Small intestine (tissue), 7 donors: ENCODE measurements around the gene SPINK6. TPM values are rescaled to one million over a fixed set of nuclear protein-coding genes. Genes with fewer than 3 reads are reported as not detected.
A peak's percentile ranks its signal among the peaks of the same experiment; 100 is the strongest.

Experiments
- DNase-seq, 2 donors: peaks; one replicate each; pipeline versions ENCODE4 v3.0.0 to v3.0.0-alpha.2; 2013
- FAIRE-seq: peaks from 2 replicates; lab custom pipeline; 2012; peaks lifted over from hg19 to GRCh38; lab: Jason Lieb, UNC
- H3K27ac ChIP-seq, 3 donors: one replicate each; pipeline ENCODE4 v1.5.1; 2013; ENCODE audit warnings: low read length in 2 of 3, mild to moderate bottlenecking in 2 of 3, control low read depth in 1 of 3, inconsistent platforms in 1 of 3, low read depth in 1 of 3, moderate library complexity in 1 of 3
- H3K27me3 ChIP-seq, 3 donors: one replicate each; pipeline ENCODE4 v1.6.1; 2013; ENCODE audit warnings: low read length in 3 of 3, inconsistent platforms in 1 of 3; ENCODE audit not compliant: control insufficient read depth in 3 of 3, insufficient read depth in 3 of 3
- H3K36me3 ChIP-seq, 3 donors: one replicate each; pipeline ENCODE4 v1.6.1; 2013; ENCODE audit warnings: low read length in 3 of 3, inconsistent platforms in 1 of 3, low read depth in 1 of 3, mild to moderate bottlenecking in 1 of 3, moderate library complexity in 1 of 3; ENCODE audit not compliant: control insufficient read depth in 3 of 3, insufficient read depth in 2 of 3
- H3K4me1 ChIP-seq, 3 donors: one replicate each; pipeline ENCODE4 v1.6.1; 2013; ENCODE audit warnings: low read length in 2 of 3, inconsistent platforms in 1 of 3, low read depth in 1 of 3, mild to moderate bottlenecking in 1 of 3, moderate library complexity in 1 of 3; ENCODE audit not compliant: control insufficient read depth in 3 of 3, insufficient read depth in 2 of 3
- H3K4me3 ChIP-seq, 3 donors: one replicate each; pipeline ENCODE4 v1.5.1; 2013; ENCODE audit warnings: low read length in 3 of 3, control low read depth in 1 of 3, inconsistent platforms in 1 of 3, low read depth in 1 of 3, mild to moderate bottlenecking in 1 of 3, moderate library complexity in 1 of 3
- H3K9me3 ChIP-seq, 2 donors: one replicate each; pipeline ENCODE4 v1.6.1; 2013; ENCODE audit warnings: low read depth in 1 of 2, low read length in 1 of 2; ENCODE audit not compliant: control insufficient read depth in 2 of 2, insufficient read depth in 1 of 2
- WGBS, 3 donors: extraction: QIAGEN DNeasy Blood & Tissue Kit; methylation state at CpG; one replicate each; pipeline ENCODE4 v1.1.7; 2013; 5-methylcytosine and 5-hydroxymethylcytosine counted together
- polyA plus RNA-seq, 4 donors: library from polyadenylated mRNA; stranded (reverse) in 3 of 4; unstranded in 1 of 4; fragments of 200-250 nt in 3 of 4; fragments of 120-200 nt in 1 of 4; gene quantifications; one replicate each; pipeline versions ENCODE4 v1.2.1 to v1.2.3, GENCODE V29; 2013
- donor health status: healthy with polysubstance abuse.
- donor health status: control.
- donor health status: control.
- donor health status: Bipolar disorder and iron deficiency.
- donor health status: healthy.

The SPINK6 gene
- polyA plus RNA-seq, 4 donors: not detected

GRCh38 chr5:148206620-148207019 lies 3.8 kb downstream of the SPINK6 start:
- no peaks in the 10 kb centered on the region for H3K36me3 ChIP-seq
- no peak for DNase-seq
- H3K9me3 ChIP-seq: no peaks in the 10 kb centered on the region
- H3K4me1 ChIP-seq: peaks cover 0 to 5% (median 0%) of the 10 kb centered on the region in 3 donors
- no peaks in the 10 kb centered on the region for H3K27me3 ChIP-seq
- FAIRE-seq: no peak
- no peak overlapping the region for H3K27ac ChIP-seq
- H3K4me3 ChIP-seq: no peak overlapping the region
- WGBS, 3 donors: 77 to 82% (median 80%) methylated on average over 1 of the region's 1 CpG

GRCh38 chr5:148208226-148208625 lies 5.4 kb downstream of the SPINK6 start:
- Histone ChIP-seq H3K9me3 (no peaks in the 10 kb centered on the region), H3K4me1 (peaks cover 0 to 5% (median 0%) of the 10 kb centered on the region in 3 donors), H3K36me3 (no peaks in the 10 kb centered on the region), H3K27me3 (no peaks in the 10 kb centered on the region), H3K27ac (no peak overlapping the region), H3K4me3 (no peak overlapping the region)
- DNase-seq (no peak), FAIRE-seq (no peak)

DNA sequence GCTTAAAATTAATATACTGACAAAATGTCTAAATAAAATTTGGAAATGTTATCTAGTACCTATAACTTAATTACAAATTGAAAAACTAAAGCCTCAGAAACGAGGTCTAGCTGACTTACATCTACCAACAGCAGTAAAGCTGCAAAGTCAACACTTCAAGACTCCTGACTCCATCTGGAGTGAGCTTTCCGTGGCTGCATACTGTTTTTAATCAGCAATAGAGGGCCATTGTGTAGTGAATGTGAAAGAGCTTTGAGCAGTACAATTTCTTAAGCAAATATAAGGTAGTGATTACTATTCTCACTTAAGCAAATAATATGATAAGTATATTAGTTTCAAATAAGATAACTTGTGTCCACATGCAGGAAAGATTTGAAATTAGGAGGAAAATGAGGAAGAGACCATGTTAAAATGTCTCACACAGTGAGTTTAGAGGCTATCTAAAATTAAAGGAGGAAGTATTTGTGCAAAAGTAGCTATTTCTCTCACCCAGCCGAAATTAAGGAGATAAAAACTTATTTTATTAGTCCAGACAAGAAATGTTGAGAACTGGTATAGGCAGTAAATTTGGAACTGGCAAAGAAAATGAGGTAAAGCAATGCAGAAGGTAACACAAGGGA lies 6.4 kb downstream of the SPINK6 start:
- no peak overlapping the region for H3K27ac ChIP-seq
- WGBS, 3 donors: 14 to 34% (median 20%) methylated on average over 3 of the region's 3 CpGs

GRCh38 chr5:148214665-148215185 lies 11.9 kb downstream of the SPINK6 start:
- H3K9me3 ChIP-seq: no peaks in the 10 kb centered on the region
- H3K36me3 ChIP-seq: no peaks in the 10 kb centered on the region
- no peaks in the 10 kb centered on the region for H3K27me3 ChIP-seq
- no peak overlapping the region for H3K27ac ChIP-seq
- no peak for FAIRE-seq
- no peak overlapping the region for H3K4me3 ChIP-seq
- H3K4me1 ChIP-seq: no peaks in the 10 kb centered on the region
- DNase-seq: no peak
- 76 to 83% (median 82%) methylated on average over 1 of the region's 1 CpG for WGBS, 3 donors

More for the DNA sequence above, 6.4 kb downstream of the SPINK6 start:
- peak; percentile 3 to 42 for DNase-seq
- peaks cover 0 to 5% (median 0%) of the 10 kb centered on the region in 3 donors for H3K4me1 ChIP-seq
- no peak for FAIRE-seq
- no peaks in the 10 kb centered on the region for H3K9me3 ChIP-seq
- no peaks in the 10 kb centered on the region for H3K36me3 ChIP-seq
- no peak overlapping the region for H3K4me3 ChIP-seq
- H3K27me3 ChIP-seq: no peaks in the 10 kb centered on the region

DNA sequence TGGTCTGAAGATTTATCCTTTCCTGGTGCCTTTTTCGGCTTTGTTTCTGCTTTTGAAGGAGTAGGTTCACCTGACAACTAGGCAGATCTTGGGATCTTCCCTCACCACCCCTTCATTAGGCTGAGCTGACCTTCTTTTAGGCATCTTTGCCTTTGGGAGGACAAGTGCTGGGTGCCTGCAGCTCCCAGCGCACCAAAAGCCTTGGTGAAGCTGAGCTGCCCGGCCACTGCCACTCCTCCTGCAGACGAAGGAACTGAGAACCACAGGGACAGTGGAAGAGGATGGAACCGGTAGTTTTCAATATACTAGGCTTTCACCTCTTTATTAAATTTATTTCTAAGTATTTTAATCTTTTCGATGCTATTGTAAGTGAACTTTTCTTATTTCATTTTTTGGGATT lies 18.7 kb downstream of the SPINK6 start:
- H3K27ac ChIP-seq: no peak overlapping the region
- 72 to 78% (median 76%) methylated on average over 6 of the region's 6 CpGs for WGBS, 3 donors
- H3K4me3 ChIP-seq: no peak overlapping the region
- H3K4me1 ChIP-seq: no peaks in the 10 kb centered on the region
- FAIRE-seq (no peak), DNase-seq (no peak)
- H3K27me3 ChIP-seq: no peaks in the 10 kb centered on the region
- H3K36me3 ChIP-seq: no peaks in the 10 kb centered on the region
- H3K9me3 ChIP-seq: no peaks in the 10 kb centered on the region

DNA sequence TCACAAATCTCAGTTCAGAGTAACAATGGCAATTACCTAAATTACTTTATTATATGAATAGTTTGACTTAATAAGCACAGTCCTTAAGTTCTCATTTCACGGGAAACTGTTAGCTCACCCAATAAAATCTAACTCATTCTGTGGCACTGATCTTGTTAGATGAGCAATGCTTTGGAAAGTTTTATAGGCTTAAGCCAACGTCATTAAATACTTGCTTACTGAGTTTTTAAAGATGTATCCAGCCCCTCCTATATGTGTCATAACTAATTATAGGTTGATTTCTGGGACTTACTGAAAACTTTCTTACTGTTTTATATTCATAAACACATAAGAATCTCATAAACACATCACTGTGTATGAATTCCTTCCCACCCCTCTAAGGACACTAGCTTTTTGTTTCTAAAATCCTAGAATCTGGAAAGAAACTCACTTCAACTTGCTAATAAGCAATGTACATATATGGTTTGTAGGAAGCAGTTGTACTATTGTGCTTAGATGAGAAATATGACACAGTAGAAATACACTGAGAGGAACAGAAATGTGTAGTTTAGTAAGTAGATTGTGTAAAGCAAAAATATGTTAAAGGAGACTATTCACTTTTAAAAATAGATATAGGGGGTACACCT lies 21.4 kb downstream of the SPINK6 start:
- FAIRE-seq (no peak), DNase-seq (no peak)
- no peaks in the 10 kb centered on the region for H3K36me3 ChIP-seq
- H3K4me1 ChIP-seq: no peaks in the 10 kb centered on the region
- H3K27ac ChIP-seq: no peak overlapping the region
- 30 to 45% (median 32%) methylated on average over 2 of the region's 2 CpGs for WGBS, 3 donors
- H3K27me3 ChIP-seq: no peaks in the 10 kb centered on the region
- no peaks in the 10 kb centered on the region for H3K9me3 ChIP-seq
- no peak overlapping the region for H3K4me3 ChIP-seq

GRCh38 chr5:148228392-148228984 lies 25.6 kb downstream of the SPINK6 start:
- Histone ChIP-seq H3K4me1 (no peaks in the 10 kb centered on the region), H3K27ac (no peak overlapping the region), H3K4me3 (no peak overlapping the region), H3K36me3 (no peaks in the 10 kb centered on the region), H3K27me3 (no peaks in the 10 kb centered on the region), H3K9me3 (no peaks in the 10 kb centered on the region)
- DNase-seq (no peak), FAIRE-seq (no peak)
- 84 to 87% (median 86%) methylated on average over 3 of the region's 3 CpGs for WGBS, 3 donors

- Histone ChIP-seq H3K4me1 (no peaks in the 10 kb centered on the region), H3K27me3 (no peaks in the 10 kb centered on the region), H3K27ac (no peak overlapping the region), H3K4me3 (no peak overlapping the region), H3K9me3 (no peaks in the 10 kb centered on the region), H3K36me3 (no peaks in the 10 kb centered on the region)
- no peak for FAIRE-seq
- DNase-seq: no peak
Measured at GRCh38 chr5:148229840-148230239, 27.0 kb downstream of the SPINK6 start.
